Left ventricle myocardium inferior (tissue), 1 donor: ENCODE data around the gene IL1F10. TPM values are rescaled to one million over a fixed set of nuclear protein-coding genes. Genes with fewer than 3 reads are reported as not detected.

Source experiments
- DNase-seq: peaks from one replicate; pipeline ENCODE4 v3.0.0-alpha.2; 2020
- H3K27ac ChIP-seq: fragments of 200-600 bp; replicated peaks from 2 replicates; pipeline ENCODE4 v1.8.0; 2021
- H3K27me3 ChIP-seq: fragments of 200-600 bp; 2 replicates; pipeline ENCODE4 v1.8.0; 2021; ENCODE audit warnings: low read depth
- H3K36me3 ChIP-seq: fragments of 200-600 bp; 2 replicates; pipeline ENCODE4 v1.8.0; 2021
- H3K4me1 ChIP-seq: fragments of 200-600 bp; 2 replicates; pipeline ENCODE4 v1.8.0; 2021
- H3K4me3 ChIP-seq: fragments of 200-600 bp; 2 replicates; pipeline ENCODE4 v1.8.0; 2021; ENCODE audit warnings: mild to moderate bottlenecking, moderate library complexity
- H3K9me3 ChIP-seq: fragments of 200-600 bp; replicated peaks from 2 replicates; pipeline ENCODE4 v1.8.0; 2021
- intact Hi-C: fragments of 100-400 bp; cut with micrococcal nuclease; formaldehyde crosslinking; loops from one replicate; pipeline ENCODE4 v1.11.0; 2022
- total RNA-seq: library from RNA; stranded (reverse); fragmentation: NEBNext Ultra II Directional; extraction: Animal tissue kit (Norgen Biotek cat#: 25700); gene quantifications from one replicate; pipeline ENCODE4 v1.2.1, GENCODE V29; 2021
- TF ChIP-seq, protein P1 (sequence below): fragments of 200-600 bp; IDR thresholded peaks from 2 replicates; pipeline ENCODE4 v1.8.0; 2021; ENCODE audit warnings: antibody characterized with exemption, mild to moderate bottlenecking, borderline replicate concordance
- donor health status: DM: no; HTN: yes; CAD: no; lungs with severe emphysema.

Gene IL1F10
- total RNA-seq, 1 donor from 2014 or later, result not detected

DNA sequence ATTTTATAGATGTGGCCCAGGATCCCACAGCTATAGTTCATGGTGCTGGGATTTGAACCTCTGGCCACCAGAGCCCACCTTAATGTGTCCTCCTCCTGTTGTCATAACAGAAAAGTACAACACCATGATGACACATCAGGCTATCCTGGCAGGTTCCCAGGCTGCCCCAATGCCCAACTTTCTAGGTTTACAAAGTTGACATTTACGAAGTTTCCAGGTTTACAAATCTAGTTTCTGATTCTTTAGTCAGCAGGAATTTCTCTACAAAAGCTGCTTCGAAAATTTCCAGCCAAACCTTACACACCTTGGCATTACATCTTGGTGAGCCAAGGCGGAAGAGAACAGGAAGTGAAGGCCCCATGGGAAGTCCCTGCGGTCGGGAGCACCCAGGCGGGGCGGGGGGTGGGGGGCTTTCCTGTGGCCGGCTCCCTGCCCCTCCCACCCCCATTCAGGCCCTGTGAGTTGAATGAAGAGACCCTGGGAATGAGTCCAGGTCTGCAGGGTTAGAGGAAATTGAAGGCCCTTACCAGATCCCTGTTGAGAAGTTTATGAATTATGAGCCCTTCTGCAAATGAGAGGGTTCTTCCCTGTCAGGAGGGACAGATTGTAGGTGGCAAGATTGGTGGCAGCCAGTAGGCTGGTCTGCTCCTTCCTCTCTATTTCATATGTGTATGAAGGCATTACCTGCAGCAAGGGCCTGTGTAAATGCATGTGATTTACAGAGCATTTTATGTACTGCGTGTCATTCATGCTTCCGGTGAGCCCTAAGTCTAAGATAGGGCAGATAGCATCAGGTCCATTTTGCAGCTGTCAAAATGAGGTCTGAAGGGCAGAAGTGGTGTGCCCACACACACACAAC, 48.6 kb downstream of the IL1F10 start:
- Histone ChIP-seq H3K4me3 (no peak overlapping the region), H3K27me3 (peaks cover 35% of the 10 kb centered on the region), H3K4me1 (no peaks in the 10 kb centered on the region), H3K9me3 (no peaks in the 10 kb centered on the region), H3K36me3 (no peaks in the 10 kb centered on the region), H3K27ac (no peak overlapping the region)
- intact Hi-C loops, result no loop called here
- DNase-seq, result no peak
- TF ChIP-seq, protein P1, sequence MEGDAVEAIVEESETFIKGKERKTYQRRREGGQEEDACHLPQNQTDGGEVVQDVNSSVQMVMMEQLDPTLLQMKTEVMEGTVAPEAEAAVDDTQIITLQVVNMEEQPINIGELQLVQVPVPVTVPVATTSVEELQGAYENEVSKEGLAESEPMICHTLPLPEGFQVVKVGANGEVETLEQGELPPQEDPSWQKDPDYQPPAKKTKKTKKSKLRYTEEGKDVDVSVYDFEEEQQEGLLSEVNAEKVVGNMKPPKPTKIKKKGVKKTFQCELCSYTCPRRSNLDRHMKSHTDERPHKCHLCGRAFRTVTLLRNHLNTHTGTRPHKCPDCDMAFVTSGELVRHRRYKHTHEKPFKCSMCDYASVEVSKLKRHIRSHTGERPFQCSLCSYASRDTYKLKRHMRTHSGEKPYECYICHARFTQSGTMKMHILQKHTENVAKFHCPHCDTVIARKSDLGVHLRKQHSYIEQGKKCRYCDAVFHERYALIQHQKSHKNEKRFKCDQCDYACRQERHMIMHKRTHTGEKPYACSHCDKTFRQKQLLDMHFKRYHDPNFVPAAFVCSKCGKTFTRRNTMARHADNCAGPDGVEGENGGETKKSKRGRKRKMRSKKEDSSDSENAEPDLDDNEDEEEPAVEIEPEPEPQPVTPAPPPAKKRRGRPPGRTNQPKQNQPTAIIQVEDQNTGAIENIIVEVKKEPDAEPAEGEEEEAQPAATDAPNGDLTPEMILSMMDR, result no peak

GRCh38 chr2:113117541-113118262, 49.9 kb downstream of the IL1F10 start:
- Histone ChIP-seq H3K4me3 (no peak overlapping the region), H3K36me3 (no peaks in the 10 kb centered on the region), H3K27me3 (peaks cover 22% of the 10 kb centered on the region), H3K9me3 (no peaks in the 10 kb centered on the region), H3K4me1 (no peaks in the 10 kb centered on the region), H3K27ac (no peak overlapping the region)
- intact Hi-C loops, result no loop called here
- TF ChIP-seq, protein P1, result no peak
- no peak for DNase-seq

- Histone ChIP-seq H3K4me1 (no peaks in the 10 kb centered on the region), H3K4me3 (no peak overlapping the region), H3K9me3 (no peaks in the 10 kb centered on the region), H3K27ac (no peak overlapping the region), H3K27me3 (peaks cover 24% of the 10 kb centered on the region), H3K36me3 (no peaks in the 10 kb centered on the region)
- intact Hi-C loops, result no loop called here
- DNase-seq, result no peak
- TF ChIP-seq, protein P1, result no peak
These were observed 50.5 kb downstream of the IL1F10 start for GRCh38 chr2:113118263-113118657.

DNA sequence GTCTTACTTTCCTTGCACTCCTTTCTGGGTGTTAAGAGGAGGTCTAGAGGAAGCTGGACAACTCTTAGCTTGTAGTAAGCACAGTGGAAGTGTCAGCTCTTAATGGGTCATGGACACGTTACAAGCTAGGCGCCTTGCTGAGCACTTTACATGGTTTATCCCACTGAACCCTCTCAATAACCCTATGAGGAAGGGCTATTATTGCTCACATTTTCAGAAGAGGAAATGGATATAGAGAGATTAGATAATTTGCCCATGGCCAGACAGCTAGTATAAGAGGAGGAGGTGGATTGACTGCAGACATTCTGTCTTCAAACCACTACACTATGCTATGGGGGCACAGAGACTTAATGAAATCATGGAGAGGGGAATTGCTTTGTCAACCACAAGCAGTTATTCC, 51.3 kb downstream of the IL1F10 start:
- no peaks in the 10 kb centered on the region for H3K9me3 ChIP-seq
- no peak overlapping the region for H3K27ac ChIP-seq
- TF ChIP-seq, protein P1, result no peak
- no peak overlapping the region for H3K4me3 ChIP-seq
- H3K4me1 ChIP-seq, result peaks cover 2% of the 10 kb centered on the region
- intact Hi-C loops, result no loop called here
- H3K36me3 ChIP-seq, result no peaks in the 10 kb centered on the region
- no peak for DNase-seq
- peaks cover 25% of the 10 kb centered on the region for H3K27me3 ChIP-seq

DNA sequence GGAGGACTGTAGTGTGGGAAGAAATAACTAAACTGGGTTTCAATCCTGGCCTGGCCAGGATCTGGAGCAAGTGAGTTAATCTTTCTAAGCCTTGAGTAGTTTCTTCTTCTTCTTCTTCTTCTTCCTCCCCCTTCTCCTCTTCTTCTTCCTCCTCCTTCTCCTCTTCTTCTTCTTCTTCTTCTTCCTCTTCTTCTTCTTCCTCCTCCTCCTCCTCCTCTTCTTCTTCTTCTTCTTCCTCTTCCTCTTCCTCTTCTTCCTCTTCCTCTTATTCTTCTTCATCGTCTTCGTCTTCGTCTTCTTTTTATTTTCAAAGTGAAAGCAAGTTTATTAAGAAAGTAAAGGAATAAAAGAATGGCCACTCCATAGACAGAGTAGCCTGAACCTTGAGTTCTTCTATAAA, 53.1 kb downstream of the IL1F10 start:
- Histone ChIP-seq H3K27ac (no peak overlapping the region), H3K27me3 (peaks cover 15% of the 10 kb centered on the region), H3K9me3 (no peaks in the 10 kb centered on the region), H3K4me1 (peaks cover 12% of the 10 kb centered on the region), H3K36me3 (no peaks in the 10 kb centered on the region), H3K4me3 (no peak overlapping the region)
- no peak for DNase-seq
- intact Hi-C loops, result no loop called here
- TF ChIP-seq, protein P1, result no peak
